HG03025 (cell line): ENCODE measurements around the gene TMBIM6.
"Not testable (repeated sequence)": the region's sequence is repeated elsewhere in the genome, so short reads cannot be mapped to it uniquely, and the experiment has no call there.

ENCODE experiments used
- ATAC-seq: cut with Tn5 transposase; IDR thresholded peaks from one replicate; pipeline ENCODE4 v1.9.1; 2021; ENCODE audit warnings: mild to moderate bottlenecking, moderate library complexity; ENCODE audit not compliant: unreplicated experiment, low FRiP score

The TMBIM6 gene

DNA sequence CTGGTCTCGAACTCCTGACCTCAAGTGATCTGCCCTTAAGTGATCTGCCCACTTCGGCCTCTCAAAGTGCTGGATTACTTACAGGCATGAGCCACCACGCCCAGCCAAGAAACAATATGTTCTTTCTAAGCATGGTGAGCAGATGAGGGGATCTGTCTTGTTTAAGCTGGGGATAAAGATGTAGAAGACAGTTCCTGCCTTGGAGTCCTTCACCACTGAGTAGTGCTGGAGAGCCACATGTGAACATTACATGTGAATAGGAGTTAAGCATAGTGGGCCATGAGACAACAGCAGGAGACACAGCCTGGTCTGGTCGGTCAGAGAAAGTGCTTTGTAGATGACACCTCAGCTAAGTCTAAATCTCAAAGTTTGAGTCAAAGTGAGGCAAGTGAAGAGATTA is 26.0 kb downstream of the TMBIM6 start:
- ATAC-seq, result no peak

- ATAC-seq, result not testable (repeated sequence)
These were observed 31.7 kb downstream of the TMBIM6 start for GRCh38 chr12:49773102-49773501.

GRCh38 chr12:49776413-49776812 is 35.1 kb downstream of the TMBIM6 start:
- ATAC-seq, result no peak

GRCh38 chr12:49776858-49777257 is 35.5 kb downstream of the TMBIM6 start:
- ATAC-seq, result no peak

DNA sequence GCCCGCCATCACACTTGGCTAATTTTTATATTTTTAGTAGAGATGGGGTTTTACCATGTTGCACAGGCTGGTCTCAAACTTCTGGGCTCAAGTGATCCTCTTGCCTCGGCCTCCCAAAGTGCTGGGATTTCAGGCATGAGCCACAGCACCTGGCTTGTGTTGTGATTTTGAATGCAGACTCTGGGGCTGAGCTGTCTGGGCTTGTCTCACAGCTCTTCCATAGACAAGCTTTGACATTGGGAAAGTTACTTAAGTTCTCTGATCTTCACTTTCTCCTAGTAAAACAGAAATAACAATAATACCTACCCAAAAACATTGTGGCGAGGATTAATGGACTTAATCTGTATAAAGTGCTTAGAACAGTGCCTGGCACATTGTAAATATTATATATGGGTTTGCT is 36.0 kb downstream of the TMBIM6 start:
- ATAC-seq, result no peak

DNA sequence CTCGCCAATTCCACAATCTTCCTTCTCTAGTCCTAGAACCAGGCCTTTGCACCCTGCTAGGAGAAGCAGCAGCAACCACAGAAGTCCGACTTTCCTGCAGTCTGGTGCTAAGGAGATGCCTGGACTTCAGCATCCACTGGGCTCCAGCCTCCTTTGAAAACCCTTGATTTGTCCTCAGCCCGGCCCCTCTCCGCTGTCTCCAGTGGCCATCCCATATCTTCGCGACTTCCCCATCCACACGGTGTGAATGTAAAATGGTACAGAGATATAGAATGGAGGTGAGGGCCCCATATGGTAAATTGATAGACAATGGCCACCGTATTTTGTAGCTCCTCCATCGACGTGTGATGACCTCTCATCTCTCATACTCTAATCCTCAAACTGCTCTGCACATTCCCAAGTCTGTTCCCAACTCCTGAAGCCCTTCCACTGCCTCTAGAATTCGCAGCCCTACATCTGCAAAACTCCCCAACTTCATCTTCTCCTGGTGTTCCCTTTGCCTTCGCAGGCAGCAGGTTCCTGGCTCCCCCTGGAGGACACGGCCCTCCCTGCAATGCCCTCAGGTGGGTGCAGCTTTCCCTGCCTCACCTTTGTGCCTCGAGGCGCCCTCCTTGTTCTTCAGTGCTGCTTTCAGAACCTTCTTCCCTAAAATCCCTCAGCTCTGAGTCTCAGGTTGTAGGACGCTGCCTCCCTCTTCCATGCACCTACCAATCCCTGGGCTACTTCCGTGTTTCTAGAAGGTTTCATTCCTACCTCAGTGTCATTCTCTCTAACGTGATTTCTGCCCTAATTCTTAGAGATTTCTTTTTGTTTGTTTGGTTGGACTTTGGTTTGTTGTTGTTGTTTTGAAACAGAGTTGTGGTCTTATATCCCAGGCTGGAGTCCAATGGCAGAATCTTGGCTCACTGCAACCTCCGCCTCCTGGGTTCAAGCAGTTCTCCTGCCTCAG is 36.7 kb downstream of the TMBIM6 start:
- no peak for ATAC-seq

DNA sequence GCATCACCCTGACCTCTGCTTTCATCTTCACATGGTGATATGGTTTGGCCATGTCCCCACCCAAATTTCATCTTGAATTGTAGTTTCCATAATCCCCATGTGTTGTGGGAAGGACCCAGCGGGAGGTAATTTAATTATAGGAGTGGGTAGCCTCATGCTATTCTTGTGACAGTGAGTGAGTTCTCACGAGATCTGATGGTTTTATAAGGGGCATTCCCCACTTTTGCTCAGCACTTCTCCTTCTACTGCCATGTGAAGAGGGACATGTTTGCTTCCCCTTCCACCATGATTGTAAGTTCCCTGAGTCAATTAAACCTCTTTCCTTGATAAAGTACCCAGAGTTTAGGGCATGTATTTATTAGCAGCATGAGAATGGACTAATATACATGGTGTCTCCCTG is 38.2 kb downstream of the TMBIM6 start:
- no peak for ATAC-seq

DNA sequence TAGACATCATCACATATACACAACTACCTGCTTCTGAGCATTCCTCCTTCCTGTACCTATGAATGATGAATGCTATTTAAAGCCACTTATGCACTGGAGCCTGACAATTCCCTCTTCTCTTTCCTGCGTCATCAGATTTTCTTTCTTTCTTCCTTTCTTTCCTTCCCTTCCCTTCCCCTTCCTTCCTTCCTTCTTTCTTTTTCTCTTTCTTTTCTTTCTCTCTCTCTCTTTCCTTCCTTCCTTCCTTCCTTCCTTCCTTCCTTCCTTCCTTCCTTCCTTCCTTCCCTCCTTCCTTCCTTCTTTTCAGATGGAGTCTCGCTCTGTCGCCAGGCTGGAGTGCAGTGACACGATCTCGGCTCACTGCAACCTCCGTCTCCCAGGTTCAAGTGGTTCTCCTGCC is 39.6 kb downstream of the TMBIM6 start:
- ATAC-seq, result not testable (repeated sequence)

- no peak for ATAC-seq
These were observed 42.7 kb downstream of the TMBIM6 start for GRCh38 chr12:49783917-49784676.

- no peak for ATAC-seq
These were observed 43.5 kb downstream of the TMBIM6 start for GRCh38 chr12:49784756-49785409.

GRCh38 chr12:49787672-49788071 is 46.3 kb downstream of the TMBIM6 start:
- no peak for ATAC-seq

GRCh38 chr12:49789992-49790391 is 48.6 kb downstream of the TMBIM6 start:
- ATAC-seq, result no peak

DNA sequence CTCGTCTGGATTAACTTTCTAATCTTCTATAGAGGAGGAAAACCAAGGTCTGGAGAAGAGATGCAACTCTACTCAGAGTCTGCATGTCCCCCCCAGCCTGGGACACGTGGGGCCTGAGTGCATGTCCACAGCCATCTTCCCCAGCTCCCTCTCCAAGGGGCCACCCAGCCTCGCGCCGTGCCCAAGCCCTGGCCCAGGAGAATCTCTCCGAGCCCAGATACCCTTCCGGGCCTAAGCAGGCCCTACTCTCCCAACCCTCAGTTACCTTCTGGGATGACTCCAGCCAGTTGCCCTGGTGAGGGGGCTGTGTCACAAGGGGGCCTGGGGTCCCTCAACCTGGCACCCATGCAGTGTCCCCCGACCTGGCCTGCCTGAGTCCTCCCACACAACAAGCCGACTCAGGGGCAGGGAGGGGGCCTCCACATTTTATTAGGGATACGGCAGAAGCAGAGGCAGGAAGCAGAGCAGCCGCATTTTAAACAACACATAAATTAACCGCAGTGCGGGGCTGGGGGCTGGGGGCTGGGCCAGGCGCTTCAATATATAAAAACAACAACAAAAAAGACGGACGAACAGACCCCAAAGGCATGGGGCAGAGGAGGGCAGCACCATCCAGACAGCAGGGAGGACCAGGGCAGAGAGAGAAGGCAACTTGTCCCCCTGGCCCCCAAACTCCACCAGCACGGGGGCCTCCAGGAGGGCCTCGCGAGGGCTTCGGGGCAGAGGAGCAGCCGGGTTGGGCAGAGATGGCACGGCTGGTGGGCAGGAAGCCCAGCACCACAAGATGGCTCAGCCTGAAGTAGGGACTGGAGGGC is 49.6 kb downstream of the TMBIM6 start:
- no peak for ATAC-seq

DNA sequence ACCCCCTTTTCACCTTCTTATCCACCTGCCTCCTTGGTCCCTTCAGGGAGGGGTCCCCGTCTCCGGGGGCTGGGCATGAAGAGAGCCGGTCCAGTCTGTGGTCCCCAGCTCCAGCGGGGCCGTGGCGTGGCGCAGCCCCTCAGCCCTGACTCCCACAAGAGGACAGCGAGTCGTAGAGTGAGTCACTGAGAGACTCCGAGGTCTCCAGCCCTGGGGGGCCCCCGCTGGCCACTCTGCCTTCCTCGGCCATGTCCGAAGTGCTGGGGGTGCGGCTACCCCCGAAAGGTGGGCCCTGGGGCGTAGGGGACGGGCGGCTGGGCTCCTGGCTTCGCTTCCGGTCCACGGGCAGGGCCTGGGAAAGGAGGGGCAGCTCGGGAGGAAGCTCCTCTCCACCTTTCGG is 50.3 kb downstream of the TMBIM6 start:
- no peak for ATAC-seq

DNA sequence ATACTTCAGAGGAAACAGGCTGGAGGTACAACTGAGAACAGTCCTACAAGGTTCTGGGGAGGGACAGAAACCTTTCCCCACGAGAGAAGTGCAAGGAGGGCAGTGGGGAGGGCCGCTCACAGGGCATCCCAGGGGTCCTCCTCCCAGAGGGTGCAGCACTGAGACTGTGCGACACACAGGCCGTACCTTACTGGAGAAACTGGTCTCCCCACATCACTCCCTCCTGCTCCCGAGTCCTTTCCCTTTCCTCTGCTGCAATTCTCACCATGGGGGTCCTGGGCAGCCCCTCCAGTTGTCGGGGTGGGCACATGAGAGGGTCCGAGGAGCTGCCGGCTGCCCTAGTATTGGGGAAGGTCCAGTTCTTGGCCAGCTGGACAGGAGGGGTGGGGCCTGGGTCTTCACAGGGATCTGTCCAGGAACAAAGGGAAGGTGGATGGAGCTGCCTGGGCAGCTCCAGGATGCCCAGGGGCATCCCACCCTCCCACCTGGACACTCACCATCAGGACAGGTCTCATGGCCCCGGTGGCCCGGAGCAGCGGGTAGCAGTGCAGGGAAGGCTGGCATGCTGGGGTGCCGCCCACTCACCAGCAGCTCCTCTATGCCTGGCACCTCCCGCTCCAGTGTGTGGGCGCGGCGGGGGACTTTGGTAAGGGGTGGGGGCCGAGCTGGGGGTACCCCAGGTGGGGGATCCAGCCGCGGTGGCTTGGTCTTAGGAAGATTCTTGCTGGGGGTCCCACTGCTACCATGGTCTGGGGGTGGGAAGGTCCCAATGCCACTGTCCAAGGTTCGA is 51.0 kb downstream of the TMBIM6 start:
- no peak for ATAC-seq

DNA sequence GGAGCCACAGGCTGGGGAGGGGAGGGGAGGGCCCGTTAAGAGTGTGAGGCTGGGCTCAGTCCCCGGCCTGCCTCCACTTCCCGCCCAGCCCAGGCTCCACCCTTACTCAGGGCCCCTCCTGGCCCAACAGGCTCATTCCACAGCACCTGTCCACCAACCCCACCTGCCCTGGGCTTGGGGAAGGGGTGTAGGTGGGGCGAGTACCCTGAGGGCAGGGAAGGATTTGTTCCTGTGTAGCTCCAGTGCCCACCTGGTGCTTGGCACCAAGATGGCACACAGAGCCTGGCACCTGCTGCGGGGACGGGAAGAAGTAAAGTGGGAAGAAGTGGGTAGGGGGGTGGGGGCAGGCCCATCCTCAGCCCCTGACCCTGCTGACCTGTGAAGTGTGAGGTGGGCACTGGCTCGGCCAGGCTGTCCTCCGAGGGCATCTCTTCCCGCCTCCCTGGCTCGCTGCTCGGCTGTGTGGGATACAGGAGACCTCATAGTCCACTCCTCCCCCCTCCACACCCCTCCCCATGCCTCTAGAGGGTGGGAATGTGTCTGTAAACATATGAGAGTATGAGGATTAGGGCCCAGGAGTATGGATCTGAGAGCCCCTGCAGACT is 51.7 kb downstream of the TMBIM6 start:
- no peak for ATAC-seq

DNA sequence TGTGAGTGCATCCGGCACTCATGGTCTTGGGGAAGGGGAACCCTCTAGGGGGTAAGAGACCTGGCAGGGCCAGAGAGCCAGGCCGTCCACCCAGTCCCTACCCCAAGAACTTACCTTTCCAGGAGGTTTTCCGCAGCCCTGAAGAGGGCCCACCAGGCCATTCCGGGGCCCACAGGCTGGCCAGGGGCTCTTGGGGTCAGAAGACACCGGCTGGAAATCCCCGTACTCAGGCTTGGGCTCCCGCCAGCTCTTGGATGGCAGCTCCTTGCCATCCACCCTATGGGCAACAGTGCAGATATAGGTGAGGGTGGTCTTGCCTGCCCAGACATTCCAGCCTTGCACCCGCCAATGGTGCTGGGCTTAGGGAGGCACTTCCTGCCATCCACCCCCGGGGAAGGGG is 52.3 kb downstream of the TMBIM6 start:
- no peak for ATAC-seq

GRCh38 chr12:49794021-49794420 is 52.7 kb downstream of the TMBIM6 start:
- ATAC-seq, result no peak
